Erythroblast (primary cell): ENCODE data around the gene ICAM4.

Experiments used
- GATA1 ChIP-seq: IDR thresholded peaks from 2 replicates; pipeline ENCODE4 v1.6.1; 2011; ENCODE audit warnings: low read depth, mild to moderate bottlenecking, control low read depth, low read length, moderate library complexity
- POLR2A ChIP-seq: IDR thresholded peaks from 2 replicates; pipeline ENCODE4 v1.6.1; 2011; ENCODE audit warnings: mild to moderate bottlenecking, low read length

GRCh38 chr19:10258080-10258710 lies 28.6 kb upstream of the ICAM4 start:
- TF ChIP-seq POLR2A, result no peak
- no peak for TF ChIP-seq GATA1
